H9 (cell line): ENCODE data around the gene ACBD5. TPM values are rescaled to one million over a fixed set of nuclear protein-coding genes. Genes with fewer than 3 reads are reported as not detected.

Experiments used
- DNase-seq: peaks from one replicate; pipeline ENCODE4 v3.0.0-alpha.2; 2017
- H2AFZ ChIP-seq: one replicate; pipeline ENCODE4 v1.6.1; 2013; ENCODE audit warnings: mild to moderate bottlenecking, low read length, control low read depth, moderate library complexity
- H2AK5ac ChIP-seq: 2 replicates; pipeline ENCODE4 v1.6.1; 2013; ENCODE audit warnings: low read length, control low read depth, mixed read lengths; ENCODE audit not compliant: insufficient read length
- H2BK120ac ChIP-seq: one replicate; pipeline ENCODE4 v1.6.1; 2013; ENCODE audit warnings: low read depth, mild to moderate bottlenecking, low read length, control low read depth, inconsistent platforms; ENCODE audit not compliant: poor library complexity, severe bottlenecking
- H2BK12ac ChIP-seq: 2 replicates; pipeline ENCODE4 v1.6.1; 2013; ENCODE audit warnings: low read length, control low read depth, mixed read lengths, low read depth; ENCODE audit not compliant: insufficient read length
- H2BK15ac ChIP-seq: 2 replicates; pipeline ENCODE4 v1.6.1; 2013; ENCODE audit warnings: low read depth, low read length, control low read depth
- H2BK20ac ChIP-seq: one replicate; pipeline ENCODE4 v1.6.1; 2013; ENCODE audit warnings: low read depth, mild to moderate bottlenecking, low read length, control low read depth, inconsistent platforms; ENCODE audit not compliant: poor library complexity, severe bottlenecking
- H2BK5ac ChIP-seq: 2 replicates; pipeline ENCODE4 v1.6.1; 2013; ENCODE audit warnings: low read length, control low read depth, mixed read lengths; ENCODE audit not compliant: insufficient read length
- H3K14ac ChIP-seq: 2 replicates; pipeline ENCODE4 v1.6.1; 2013; ENCODE audit warnings: low read length, control low read depth; ENCODE audit not compliant: insufficient read depth
- H3K18ac ChIP-seq: 2 replicates; pipeline ENCODE4 v1.6.1; 2013; ENCODE audit warnings: low read depth, mild to moderate bottlenecking, mixed read lengths, low read length, control low read depth; ENCODE audit not compliant: insufficient read length
- H3K23ac ChIP-seq: 2 replicates; pipeline ENCODE4 v1.6.1; 2013; ENCODE audit warnings: low read length, control low read depth, mixed read lengths, low read depth; ENCODE audit not compliant: insufficient read length
- H3K23me2 ChIP-seq: 2 replicates; pipeline ENCODE4 v1.6.1; 2013; ENCODE audit warnings: low read depth, mild to moderate bottlenecking, mixed read lengths, low read length, control low read depth; ENCODE audit not compliant: insufficient read length, poor library complexity, severe bottlenecking
- H3K27ac ChIP-seq: 2 replicates; pipeline ENCODE4 v1.5.1; 2013; ENCODE audit warnings: low read length, control low read depth, mixed read lengths, low read depth; ENCODE audit not compliant: insufficient read length
- H3K27me3 ChIP-seq: 2 replicates; pipeline ENCODE4 v1.6.1; 2013; ENCODE audit warnings: low read length, control low read depth, inconsistent platforms; ENCODE audit not compliant: insufficient read depth
- H3K4ac ChIP-seq: 2 replicates; pipeline ENCODE4 v1.6.1; 2013; ENCODE audit warnings: low read depth, mild to moderate bottlenecking, control low read depth, inconsistent platforms, low read length, moderate library complexity
- H3K4me1 ChIP-seq: 2 replicates; pipeline ENCODE4 v1.6.1; 2013; ENCODE audit warnings: low read length, control low read depth, inconsistent platforms; ENCODE audit not compliant: insufficient read depth
- H3K4me2 ChIP-seq: 2 replicates; pipeline ENCODE4 v1.6.1; 2013; ENCODE audit warnings: low read length, control low read depth, mixed read lengths; ENCODE audit not compliant: insufficient read length, insufficient read depth
- H3K56ac ChIP-seq: 2 replicates; pipeline ENCODE4 v1.6.1; 2013; ENCODE audit warnings: low read depth, mild to moderate bottlenecking, mixed read lengths, low read length, control low read depth; ENCODE audit not compliant: insufficient read length
- H3K79me1 ChIP-seq: 2 replicates; pipeline ENCODE4 v1.6.1; 2013; ENCODE audit warnings: low read depth, mild to moderate bottlenecking, moderate library complexity, low read length, control low read depth, inconsistent platforms; ENCODE audit not compliant: insufficient read depth, poor library complexity, severe bottlenecking
- H3K79me2 ChIP-seq: 2 replicates; pipeline ENCODE4 v1.6.1; 2013; ENCODE audit warnings: low read length, control low read depth, inconsistent platforms; ENCODE audit not compliant: insufficient read depth
- H3K9ac ChIP-seq: 2 replicates; pipeline ENCODE4 v1.6.1; 2013; ENCODE audit warnings: low read length, control low read depth, mixed read lengths; ENCODE audit not compliant: insufficient read length; ENCODE audit errors: extremely low read depth
- H3K9me3 ChIP-seq: one replicate; pipeline ENCODE4 v1.6.1; 2013; ENCODE audit warnings: low read depth, low read length, inconsistent platforms; ENCODE audit not compliant: control insufficient read depth
- H3T11ph ChIP-seq: one replicate; pipeline ENCODE4 v1.6.1; 2013; ENCODE audit warnings: mild to moderate bottlenecking, low read length, control low read depth, inconsistent platforms
- H4K20me1 ChIP-seq: one replicate; pipeline ENCODE4 v1.6.1; 2013; ENCODE audit not compliant: control insufficient read depth, insufficient read length, insufficient read depth
- H4K5ac ChIP-seq: 2 replicates; pipeline ENCODE4 v1.6.1; 2013; ENCODE audit warnings: low read depth, mild to moderate bottlenecking, mixed read lengths, low read length, control low read depth; ENCODE audit not compliant: insufficient read length
- H4K8ac ChIP-seq: replicated peaks from 2 replicates; pipeline ENCODE4 v1.6.1; 2013; ENCODE audit warnings: low read length, control low read depth, mixed read lengths, low read depth; ENCODE audit not compliant: insufficient read length
- H4K91ac ChIP-seq: 2 replicates; pipeline ENCODE4 v1.6.1; 2013; ENCODE audit warnings: low read depth, mild to moderate bottlenecking, moderate library complexity, mixed read lengths, low read length, control low read depth; ENCODE audit not compliant: insufficient read length
- H3K27ac Mint-ChIP-seq, 3 experiments: 2 replicates in 2 of 3; 3 replicates in 1 of 3; pipeline ENCODE4 v1.8.0; 2020 to 2021; ENCODE audit warnings: mixed read lengths in 3 of 3, mild to moderate bottlenecking in 1 of 3, moderate library complexity in 1 of 3
- H3K27me3 Mint-ChIP-seq: 2 replicates; pipeline ENCODE4 v1.8.0; 2021; ENCODE audit warnings: low read depth, mild to moderate bottlenecking, moderate library complexity, mixed read lengths
- H3K36me3 Mint-ChIP-seq, 3 experiments: 2 replicates in 2 of 3; 3 replicates in 1 of 3; pipeline ENCODE4 v1.8.0; 2020 to 2021; ENCODE audit warnings: low read depth in 3 of 3, mixed read lengths in 3 of 3; ENCODE audit not compliant: insufficient read depth in 1 of 3
- H3K4me1 Mint-ChIP-seq, 2 experiments: 2 replicates each; pipeline ENCODE4 v1.8.0; 2020; ENCODE audit warnings: mixed read lengths in 2 of 2
- H3K4me3 Mint-ChIP-seq, 2 experiments: 2 replicates in 1 of 2; 3 replicates in 1 of 2; pipeline ENCODE4 v1.8.0; 2020 to 2021; ENCODE audit warnings: mild to moderate bottlenecking in 2 of 2, mixed read lengths in 2 of 2, moderate library complexity in 1 of 2
- H3K9me3 Mint-ChIP-seq, 2 experiments: 2 replicates in 1 of 2; 3 replicates in 1 of 2; pipeline ENCODE4 v1.8.0; 2020; ENCODE audit warnings: mild to moderate bottlenecking in 2 of 2, mixed read lengths in 2 of 2, moderate library complexity in 1 of 2
- CTCF ChIP-seq: fragments of 200-600 bp; sonication (generic); conservative IDR thresholded peaks from 3 replicates; pipeline ENCODE4 v1.8.0; 2021; ENCODE audit warnings: antibody characterized with exemption, mild to moderate bottlenecking
- WGBS: extraction: QIAGEN DNeasy Blood & Tissue Kit; methylation state at CpG from one replicate; pipeline ENCODE4 v1.1.7; 2013; ENCODE audit warnings: missing lambda C conversion rate, low lambda C conversion rate, mixed read lengths; ENCODE audit not compliant: insufficient read length; ENCODE audit errors: extremely low coverage; 5-methylcytosine and 5-hydroxymethylcytosine counted together
- total RNA-seq: library from RNA; stranded (reverse); gene quantifications from 2 replicates; pipeline ENCODE4 v1.2.1, GENCODE V29; 2021

The ACBD5 gene
- total RNA-seq, 1 experiment from 2014 or later, result 14.2 TPM

DNA sequence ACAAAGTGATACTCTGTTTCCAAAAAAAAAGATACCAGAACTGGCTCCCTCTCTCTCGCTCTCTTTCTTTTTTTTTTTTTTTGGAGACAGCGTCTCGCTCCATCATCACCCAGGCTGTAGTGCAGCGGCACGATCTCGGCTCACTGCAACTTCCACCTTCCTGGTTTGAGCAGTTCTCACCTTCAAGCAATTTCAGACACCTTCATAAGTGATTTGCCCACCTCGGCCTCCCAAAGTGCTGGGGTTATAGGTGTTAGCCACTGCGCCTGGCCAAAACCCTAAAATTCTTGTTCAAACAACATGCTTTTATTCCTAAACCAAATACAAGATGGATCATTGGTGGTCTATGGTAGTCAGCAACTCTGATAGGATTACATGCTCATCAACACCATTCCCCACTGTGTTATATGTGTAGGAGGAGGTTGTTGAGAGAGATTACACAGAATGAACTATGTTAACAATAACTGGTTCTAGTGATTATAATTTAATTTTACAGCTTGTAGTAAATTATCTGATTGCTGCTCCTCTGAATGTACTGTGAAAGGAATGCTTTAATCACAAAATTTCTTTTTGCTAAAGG is 15.5 kb downstream of the ACBD5 start:
- Histone ChIP-seq H3K79me2 (no peaks in the 10 kb centered on the region), H3K4me1 (no peaks in the 10 kb centered on the region), H4K8ac (no peak overlapping the region), H3K79me1 (no peaks in the 10 kb centered on the region), H2BK15ac (no peak overlapping the region), H3K9ac (no peak overlapping the region), H4K91ac (no peak overlapping the region), H2BK5ac (no peak overlapping the region), H2BK120ac (no peak overlapping the region), H3K56ac (no peak overlapping the region), H3K27ac (no peak overlapping the region), H2BK12ac (no peak overlapping the region), H2AFZ (no peak overlapping the region), H3K4me2 (no peak overlapping the region), H3K4ac (no peak overlapping the region), H3K27me3 (no peaks in the 10 kb centered on the region), H3K18ac (no peak overlapping the region), H3K23ac (no peak overlapping the region), H3T11ph (no peak overlapping the region), H3K9me3 (no peaks in the 10 kb centered on the region), H3K23me2 (no peaks in the 10 kb centered on the region), H3K14ac (no peak overlapping the region), H4K5ac (no peak overlapping the region), H2BK20ac (no peak overlapping the region), H4K20me1 (no peaks in the 10 kb centered on the region), H2AK5ac (no peak overlapping the region)
- Mint-ChIP-seq H3K36me3 (peaks cover 2 to 12% (median 6%) of the 10 kb centered on the region in 3 experiments; a peak in 3 of 7 replicates), H3K4me1 (no peaks in the 10 kb centered on the region), H3K9me3 (no peaks in the 10 kb centered on the region; a peak in 1 of 5 replicates), H3K4me3 (no peak overlapping the region), H3K27me3 (no peaks in the 10 kb centered on the region), H3K27ac (no peak overlapping the region)
- no peak for DNase-seq
- WGBS, result no CpG with 5 or more reads among the region's 8 CpGs
- TF ChIP-seq CTCF, result no peak
